ENCODE measurements around the gene SIM2.

SIM2 gene

DNA sequence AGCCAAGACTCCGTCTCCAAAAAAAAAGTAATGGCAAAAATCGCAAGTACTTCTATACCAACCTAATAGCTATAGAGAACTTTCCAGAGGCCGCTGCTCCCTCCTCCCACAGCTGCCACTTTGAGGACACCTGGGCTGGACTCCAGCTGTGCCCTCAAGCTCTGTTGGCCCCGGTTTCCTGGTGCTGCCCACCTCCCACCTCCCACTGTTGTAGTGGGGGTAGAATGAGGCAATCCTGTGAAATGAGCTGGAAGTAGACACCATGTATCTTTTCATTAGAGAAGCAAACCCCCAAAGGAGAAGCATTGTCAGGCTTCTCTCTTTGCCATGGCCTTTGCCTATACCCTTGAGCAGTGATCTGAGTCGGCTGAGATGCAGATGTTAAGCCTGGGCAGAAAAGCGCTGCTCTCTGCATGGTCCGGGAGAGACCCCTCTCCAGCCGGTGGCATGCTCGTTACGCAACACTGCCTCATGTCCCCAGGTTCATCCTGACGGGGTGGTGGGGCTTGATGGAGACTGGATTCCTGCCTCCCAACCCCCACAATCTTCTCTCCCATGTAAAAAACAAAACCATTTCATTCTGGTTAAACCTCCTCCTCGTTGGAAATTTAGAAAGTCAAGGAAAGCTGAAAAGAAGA lies 39.7 kb downstream of the SIM2 start:
- no peak for DNase-seq (ENCODE audit: low read depth)

GRCh38 chr21:36741506-36741905 lies 42.6 kb downstream of the SIM2 start:
- no peak for DNase-seq (ENCODE audit: low read depth)

DNA sequence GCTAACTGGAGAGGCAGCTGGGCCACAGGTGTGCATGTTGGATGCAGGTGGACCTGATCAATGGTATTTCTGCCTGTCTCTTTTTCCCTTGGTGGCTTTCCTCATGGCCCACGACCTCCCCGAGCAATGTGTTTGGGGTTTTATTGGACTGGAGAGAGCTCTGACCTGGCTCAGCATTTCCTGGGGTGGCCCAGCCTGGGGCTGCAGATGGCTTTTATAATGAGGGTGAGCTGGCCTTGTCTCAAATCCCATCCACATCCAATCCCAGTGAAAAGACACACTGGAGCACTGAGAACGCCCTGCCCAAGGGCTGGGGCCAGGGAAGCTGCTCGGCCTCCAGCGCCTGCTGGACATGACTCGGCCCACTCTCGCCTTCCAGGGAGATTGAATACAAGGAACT lies 44.1 kb downstream of the SIM2 start:
- DNase-seq (ENCODE audit: low read depth) = no peak

DNA sequence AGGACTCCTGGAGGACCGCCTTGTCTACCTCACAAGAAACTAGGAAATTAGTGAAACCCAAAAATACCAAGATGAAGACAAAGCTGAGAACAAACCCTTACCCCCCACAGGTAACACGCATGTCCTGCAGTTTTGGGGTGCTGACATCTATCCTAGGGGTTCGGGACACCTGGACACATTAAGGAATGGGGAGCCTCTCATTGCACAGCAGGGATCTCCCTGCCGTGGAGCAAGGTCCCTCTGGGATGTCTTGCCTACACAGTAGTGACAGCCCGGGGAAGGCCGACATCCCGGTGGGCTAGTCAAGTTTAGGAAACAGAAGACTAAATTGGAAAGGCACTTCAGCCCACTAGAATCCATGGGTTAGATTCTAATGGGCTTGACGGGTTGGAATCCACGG lies 44.5 kb downstream of the SIM2 start:
- DNase-seq (ENCODE audit: low read depth) = no peak

DNA sequence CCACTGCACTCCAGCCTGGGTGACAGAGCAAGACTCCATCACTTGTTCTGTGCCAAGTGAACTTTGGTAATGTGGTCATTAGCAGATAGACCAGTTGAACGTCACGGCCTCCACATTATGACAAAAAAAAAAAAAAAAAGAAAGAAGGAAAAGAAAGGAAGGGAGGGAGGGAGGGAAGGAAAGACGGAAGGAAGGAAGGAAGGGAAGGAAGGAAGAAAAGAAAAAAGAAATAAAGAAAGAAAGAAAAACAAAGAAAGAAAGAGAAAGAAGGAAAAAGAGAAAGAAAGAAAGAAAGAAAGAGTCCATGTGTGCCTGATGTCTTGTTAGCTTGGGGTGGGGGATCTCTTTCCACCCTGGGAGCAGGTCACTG lies 45.3 kb downstream of the SIM2 start:
- DNase-seq (ENCODE audit: low read depth) = no peak

DNA sequence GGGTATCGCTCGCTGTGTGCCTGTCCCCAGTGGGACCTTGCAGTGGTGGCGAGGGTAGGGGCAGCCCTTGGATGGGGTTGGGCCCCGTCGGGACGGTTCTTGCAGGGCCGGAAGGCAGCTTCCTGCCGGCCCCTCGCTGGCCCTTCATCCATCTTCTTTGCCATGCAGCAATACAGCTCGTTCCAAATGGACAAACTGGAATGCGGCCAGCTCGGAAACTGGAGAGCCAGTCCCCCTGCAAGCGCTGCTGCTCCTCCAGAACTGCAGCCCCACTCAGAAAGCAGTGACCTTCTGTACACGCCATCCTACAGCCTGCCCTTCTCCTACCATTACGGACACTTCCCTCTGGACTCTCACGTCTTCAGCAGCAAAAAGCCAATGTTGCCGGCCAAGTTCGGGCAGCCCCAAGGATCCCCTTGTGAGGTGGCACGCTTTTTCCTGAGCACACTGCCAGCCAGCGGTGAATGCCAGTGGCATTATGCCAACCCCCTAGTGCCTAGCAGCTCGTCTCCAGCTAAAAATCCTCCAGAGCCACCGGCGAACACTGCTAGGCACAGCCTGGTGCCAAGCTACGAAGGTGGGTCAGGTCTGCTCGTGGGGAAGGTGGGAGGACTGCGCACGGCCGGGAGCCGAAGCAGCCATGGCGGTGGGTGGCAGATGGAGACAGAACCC lies 45.8 kb downstream of the SIM2 start:
- DNase-seq (ENCODE audit: low read depth) = no peak

DNA sequence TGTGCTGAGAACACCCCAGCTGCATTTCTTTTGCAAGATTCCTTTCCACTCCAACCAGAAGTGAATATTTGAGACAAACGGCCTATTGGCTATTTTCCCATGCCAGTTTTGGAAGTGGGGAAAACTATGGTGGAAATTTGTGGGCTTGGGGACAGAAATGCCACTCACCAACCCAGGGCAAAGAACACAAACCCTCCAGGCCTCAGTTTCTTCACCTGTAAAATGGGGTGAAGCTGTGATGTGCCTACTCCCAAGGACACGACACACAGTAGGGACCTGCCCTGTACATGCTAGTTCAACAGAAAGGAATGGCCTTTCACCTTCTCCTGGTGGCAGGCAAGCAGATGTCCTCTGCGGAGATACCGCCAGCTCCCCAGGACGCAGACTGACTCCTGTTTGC lies 46.5 kb downstream of the SIM2 start:
- DNase-seq (ENCODE audit: low read depth) = no peak

GRCh38 chr21:36747041-36747814 lies 48.3 kb downstream of the SIM2 start:
- no peak for DNase-seq (ENCODE audit: low read depth)

DNA sequence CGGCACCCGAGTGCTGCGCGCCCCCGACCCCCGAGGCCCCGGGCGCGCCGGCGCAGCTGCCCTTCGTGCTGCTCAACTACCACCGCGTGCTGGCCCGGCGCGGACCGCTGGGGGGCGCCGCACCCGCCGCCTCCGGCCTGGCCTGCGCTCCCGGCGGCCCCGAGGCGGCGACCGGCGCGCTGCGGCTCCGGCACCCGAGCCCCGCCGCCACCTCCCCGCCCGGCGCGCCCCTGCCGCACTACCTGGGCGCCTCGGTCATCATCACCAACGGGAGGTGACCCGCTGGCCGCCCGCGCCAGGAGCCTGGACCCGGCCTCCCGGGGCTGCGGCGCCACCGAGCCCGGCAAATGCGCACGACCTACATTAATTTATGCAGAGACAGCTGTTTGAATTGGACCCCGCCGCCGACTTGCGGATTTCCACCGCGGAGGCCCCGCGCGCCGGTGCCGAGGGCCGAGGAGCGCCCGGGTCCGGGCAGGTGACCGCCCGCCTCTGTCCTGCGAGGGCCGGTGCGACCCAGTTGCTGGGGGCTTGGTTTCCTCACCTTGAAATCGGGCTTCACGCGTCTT lies 49.0 kb downstream of the SIM2 start:
- DNase-seq (ENCODE audit: low read depth) = no peak

- no peak for DNase-seq (ENCODE audit: low read depth)
Measured at GRCh38 chr21:36749935-36750575, 51.1 kb downstream of the SIM2 start.

GRCh38 chr21:36750576-36750959 lies 51.7 kb downstream of the SIM2 start:
- no peak for DNase-seq (ENCODE audit: low read depth)

DNA sequence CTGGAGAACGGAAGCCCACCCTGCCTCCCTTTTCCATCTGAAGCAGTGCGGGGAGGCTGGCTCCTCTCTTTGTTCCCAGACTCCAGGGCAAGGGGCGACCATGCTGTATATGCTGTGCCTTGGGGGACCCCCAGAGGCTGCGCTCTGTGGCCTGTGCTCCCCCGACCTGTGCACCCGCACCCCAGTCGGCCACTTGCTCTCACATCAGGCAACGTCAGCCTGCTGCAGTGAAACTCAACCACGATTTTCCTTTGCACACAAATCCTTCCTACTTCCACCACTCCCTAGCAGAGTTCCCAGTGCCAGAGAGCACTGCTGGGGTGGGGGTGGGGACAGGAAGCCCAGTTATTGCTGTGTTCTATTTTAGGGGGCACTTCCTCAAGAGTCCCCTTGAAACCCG lies 52.5 kb downstream of the SIM2 start:
- DNase-seq (ENCODE audit: low read depth) = no peak

- no peak for DNase-seq (ENCODE audit: low read depth)
Measured at GRCh38 chr21:36753556-36753955, 54.6 kb downstream of the SIM2 start.

- no peak for DNase-seq (ENCODE audit: low read depth)
Measured at GRCh38 chr21:36754241-36754898, 55.5 kb downstream of the SIM2 start.

GRCh38 chr21:36756527-36756926 lies 57.6 kb downstream of the SIM2 start:
- DNase-seq (ENCODE audit: low read depth) = no peak

DNA sequence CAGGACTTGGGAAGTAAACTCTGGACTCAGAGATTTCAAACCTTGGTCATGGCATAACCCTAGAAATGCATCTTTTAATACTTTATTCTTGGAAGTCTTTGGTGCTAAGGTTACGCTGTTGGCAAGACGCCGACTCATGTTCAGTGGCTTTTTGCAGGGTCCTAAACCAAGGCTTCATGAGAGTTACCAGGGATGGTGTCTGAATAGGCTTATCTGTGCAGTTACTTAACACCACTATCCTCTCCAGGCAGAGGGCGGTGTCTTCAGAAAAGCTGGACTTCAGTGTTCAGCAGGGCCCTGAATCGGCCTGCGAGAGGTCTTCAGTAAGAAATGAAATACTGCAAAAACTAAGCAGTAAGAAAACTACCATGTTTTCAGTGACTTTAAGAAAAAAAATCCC lies 58.3 kb downstream of the SIM2 start:
- no peak for DNase-seq (ENCODE audit: low read depth)

DNA sequence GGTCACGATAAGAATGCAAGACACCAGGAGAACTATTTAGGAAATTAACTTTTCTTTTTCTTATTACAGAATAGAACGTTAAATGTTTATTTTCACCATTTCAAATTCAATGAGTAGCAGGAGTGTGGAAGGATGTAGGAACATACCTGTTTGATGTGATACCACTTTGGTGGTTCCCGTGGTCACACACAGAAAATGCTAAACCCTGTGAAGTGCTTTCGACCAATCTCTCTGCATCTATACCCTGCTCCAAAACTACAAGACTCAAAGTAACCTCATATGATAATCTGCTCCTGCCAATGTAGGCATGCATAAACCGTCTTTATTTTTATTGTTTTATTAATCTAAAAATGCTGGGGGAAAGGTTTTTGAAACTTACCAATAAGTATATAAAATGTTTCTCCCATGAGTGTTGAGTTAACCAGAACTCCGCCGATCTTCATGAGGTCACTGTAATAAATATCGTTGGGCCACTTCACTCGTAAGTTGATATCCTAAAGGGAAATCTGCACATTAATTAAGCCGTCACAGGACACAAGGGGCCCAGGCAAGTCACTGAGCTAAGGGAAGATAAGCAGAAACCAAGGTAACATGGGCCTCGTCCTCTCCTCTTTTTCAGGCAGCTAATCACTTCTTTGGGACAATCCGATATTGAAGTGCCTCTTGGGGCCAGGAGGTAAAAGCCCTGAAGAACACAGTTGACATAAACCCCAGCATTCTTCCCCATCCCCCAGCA lies 60.6 kb downstream of the SIM2 start:
- DNase-seq (ENCODE audit: low read depth) = no peak

DNA sequence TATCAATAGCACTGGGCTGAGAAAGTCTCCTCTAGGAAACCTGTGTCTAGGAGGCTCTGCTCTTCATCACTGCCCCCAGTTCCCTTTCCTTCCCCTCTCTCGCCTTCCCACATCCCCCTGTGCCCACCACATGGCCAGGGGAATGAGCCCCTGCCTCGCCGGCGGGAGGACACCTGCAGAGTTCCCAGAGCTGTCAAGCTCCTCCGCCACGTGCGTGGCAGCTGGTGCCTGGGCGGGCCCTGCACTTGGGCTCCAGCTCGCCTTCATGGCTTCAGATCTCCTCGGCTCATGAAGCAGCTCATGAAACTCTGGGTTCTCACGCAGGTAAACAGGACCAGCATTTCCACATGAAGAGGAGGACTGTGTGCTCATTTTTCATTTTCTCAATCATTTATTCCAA lies 62.8 kb downstream of the SIM2 start:
- DNase-seq (ENCODE audit: low read depth) = no peak

DNA sequence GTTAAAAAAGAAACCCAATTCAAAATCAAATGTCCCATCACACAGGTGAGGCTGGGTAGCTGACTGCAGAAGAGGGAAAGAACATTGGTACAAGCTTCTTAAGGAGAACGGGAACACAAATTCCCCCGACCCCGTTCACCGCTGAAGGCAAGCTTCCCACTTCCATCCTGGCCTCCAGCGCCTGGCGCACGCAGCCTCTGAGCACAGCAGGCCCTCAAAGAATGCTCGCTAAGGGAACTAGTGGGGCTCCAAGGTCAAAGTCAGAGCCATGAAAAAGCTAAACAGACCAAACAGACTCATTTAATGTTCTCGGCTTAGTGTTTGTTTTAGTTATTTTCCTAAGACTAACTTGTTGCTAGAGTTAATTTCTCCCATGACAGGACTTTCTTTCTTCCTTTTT lies 63.7 kb downstream of the SIM2 start:
- no peak for DNase-seq (ENCODE audit: low read depth)

GRCh38 chr21:36763305-36763704 lies 64.4 kb downstream of the SIM2 start:
- no peak for DNase-seq (ENCODE audit: low read depth)

- DNase-seq (ENCODE audit: low read depth) = no peak
Measured at GRCh38 chr21:36765229-36765628, 66.3 kb downstream of the SIM2 start.
